B cell (primary cell): Measurements from ENCODE around the gene VEZT. TPM values are rescaled to one million over a fixed set of nuclear protein-coding genes. Genes with fewer than 3 reads are reported as not detected.
A peak's percentile ranks its signal among the peaks of the same experiment; 100 is the strongest.
"Not testable (repeated sequence)": the region's sequence is repeated elsewhere in the genome, so short reads cannot be mapped to it uniquely, and the experiment has no call there.

ENCODE experiments used
- ATAC-seq: fragments of 200-7000 bp; cut with Tn5 transposase; one replicate; pipeline ENCODE4 v1.10.0; 2021; ENCODE audit warnings: low read depth, mild to moderate bottlenecking, moderate number of reproducible peaks, moderate library complexity
- CTCF ChIA-PET: fragments of 350-600 bp; sonication (Branson Sonifier 250); formaldehyde crosslinking; loops from one replicate; lab custom pipeline; 2021; ENCODE audit warnings: antibody characterized with exemption, inconsistent platforms; lab: Charles Lee
- POLR2A ChIA-PET: fragments of 350-600 bp; sonication (Branson Sonifier 250); formaldehyde crosslinking; loops from one replicate; lab custom pipeline; 2021; ENCODE audit warnings: antibody characterized with exemption; lab: Charles Lee
- DNase-seq: peaks from one replicate; pipeline ENCODE4 v3.0.0; 2013
- H2AFZ ChIP-seq: 2 replicates; pipeline ENCODE4 v1.6.1; 2012; ENCODE audit warnings: mild to moderate bottlenecking, low read depth, low read length; ENCODE audit not compliant: insufficient read depth, poor library complexity, severe bottlenecking
- H3K27ac ChIP-seq, 2 donors: 1 replicate in 1 of 2; 2 replicates in 1 of 2; pipeline ENCODE4 v1.5.1; 2012 to 2013; ENCODE audit warnings: low read length in 2 of 2, mild to moderate bottlenecking in 2 of 2, moderate library complexity in 1 of 2
- H3K27me3 ChIP-seq, 4 experiments: fragments of 200-600 bp in 1 of 4; sonication (generic) in 1 of 4; replicated peaks in 1 of 4; 1 replicate in 2 of 4; 2 replicates in 2 of 4; pipeline versions ENCODE4 v1.6.1 to v1.7.0; 2013 to 2016; ENCODE audit warnings: low read length in 3 of 4, mild to moderate bottlenecking in 2 of 4, mixed read lengths in 1 of 4, moderate library complexity in 1 of 4; ENCODE audit not compliant: insufficient read depth in 4 of 4, control insufficient read depth in 3 of 4; ENCODE audit errors: control extremely low read depth in 1 of 4
- H3K36me3 ChIP-seq, 2 experiments: replicated peaks in 1 of 2; 1 replicate in 1 of 2; 2 replicates in 1 of 2; pipeline versions ENCODE4 v1.6.1 to v1.7.1; 2013; ENCODE audit warnings: low read length in 1 of 2; ENCODE audit not compliant: insufficient read depth in 2 of 2, control insufficient read depth in 1 of 2; ENCODE audit errors: control extremely low read depth in 1 of 2, extremely low read depth in 1 of 2
- H3K4me1 ChIP-seq, 2 donors: fragments of 200-600 bp in 1 of 2; sonication (generic) in 1 of 2; 1 replicate in 1 of 2; 2 replicates in 1 of 2; pipeline versions ENCODE4 v1.5.1 to v1.6.1; 2013 to 2017; ENCODE audit warnings: low read length in 2 of 2; ENCODE audit not compliant: control insufficient read depth in 2 of 2, insufficient read depth in 2 of 2
- H3K4me2 ChIP-seq: replicated peaks from 2 replicates; pipeline ENCODE3; 2012; ENCODE audit warnings: mild to moderate bottlenecking, low read depth, low read length; ENCODE audit not compliant: poor library complexity, severe bottlenecking
- H3K4me3 ChIP-seq, 5 experiments: fragments of 200-600 bp in 1 of 5; sonication (generic) in 1 of 5; 1 replicate in 3 of 5; 2 replicates in 2 of 5; pipeline versions ENCODE4 v1.5.1 to v1.7.0; 2011 to 2016; ENCODE audit warnings: low read length in 4 of 5, mild to moderate bottlenecking in 4 of 5, low read depth in 2 of 5, control low read depth in 1 of 5, moderate library complexity in 1 of 5; ENCODE audit not compliant: insufficient read depth in 1 of 5; ENCODE audit errors: control extremely low read depth in 1 of 5, extremely low read depth in 1 of 5
- H3K79me2 ChIP-seq: fragments of 200-600 bp; sonication (generic); one replicate; pipeline ENCODE4 v1.6.0; 2016; ENCODE audit warnings: low read length; ENCODE audit not compliant: control insufficient read depth, insufficient read depth
- H3K9ac ChIP-seq: fragments of 200-600 bp; sonication (generic); 2 replicates; pipeline ENCODE4 v1.6.1; 2017; ENCODE audit warnings: mild to moderate bottlenecking, low read length, moderate library complexity
- H3K9me3 ChIP-seq, 3 donors: one replicate each; pipeline versions ENCODE4 v1.6.1 to v1.7.1; 2013; ENCODE audit warnings: low read length in 2 of 3; ENCODE audit not compliant: control insufficient read depth in 2 of 3, insufficient read depth in 1 of 3; ENCODE audit errors: control extremely low read depth in 1 of 3
- H4K20me1 ChIP-seq: 2 replicates; pipeline ENCODE4 v1.6.0; 2012; ENCODE audit warnings: mild to moderate bottlenecking, low read length; ENCODE audit not compliant: insufficient read depth, control insufficient read depth, poor library complexity, severe bottlenecking
- H3K27ac Mint-ChIP-seq: one replicate; pipeline ENCODE4 v1.8.0; 2021; ENCODE audit warnings: mixed read lengths
- H3K27me3 Mint-ChIP-seq: one replicate; pipeline ENCODE4 v1.8.0; 2021; ENCODE audit warnings: mixed read lengths
- H3K4me1 Mint-ChIP-seq: one replicate; pipeline ENCODE4 v1.8.0; 2021; ENCODE audit warnings: mixed read lengths
- H3K4me3 Mint-ChIP-seq: one replicate; pipeline ENCODE4 v1.8.0; 2021; ENCODE audit warnings: mixed read lengths
- H3K9me3 Mint-ChIP-seq: one replicate; pipeline ENCODE4 v1.8.0; 2022; ENCODE audit warnings: mixed read lengths; ENCODE audit not compliant: insufficient read depth
- CTCF ChIP-seq: fragments of 200-600 bp; IDR thresholded peaks from one replicate; pipeline ENCODE4 v1.8.0; 2022; ENCODE audit warnings: antibody characterized with exemption, mild to moderate bottlenecking
- EZH2 ChIP-seq: IDR thresholded peaks from 2 replicates; pipeline ENCODE4 v1.6.1; 2012; ENCODE audit warnings: borderline replicate concordance, low read depth, mild to moderate bottlenecking, moderate library complexity, low read length; ENCODE audit not compliant: insufficient read depth, poor library complexity, severe bottlenecking
- WGBS: methylation state at CpG from one replicate; pipeline ENCODE4 v1.1.5; 2013; ENCODE audit warnings: missing lambda C conversion rate; ENCODE audit not compliant: insufficient coverage; 5-methylcytosine and 5-hydroxymethylcytosine counted together
- intact Hi-C: fragments of 100-400 bp; cut with micrococcal nuclease; formaldehyde crosslinking; loops from one replicate; pipeline ENCODE4 v1.10.0; 2022
- polyA plus RNA-seq: library from polyadenylated mRNA; depleted of rRNA; stranded (reverse); fragments of >200 nt; gene quantifications from 2 replicates; pipeline ENCODE4 v1.2.3, GENCODE V29; 2012
- total RNA-seq, 2 donors: library from RNA; stranded (reverse); fragments of 120-200 nt in 1 of 2; gene quantifications; 1 replicate in 1 of 2; 2 replicates in 1 of 2; pipeline versions ENCODE4 v1.2.3 to v1.2.4, GENCODE V29; 2013 to 2022

VEZT gene
- total and polyA plus RNA-seq, 2 donors (not counting 1 experiment from before 2014, with no cell fraction given) = 19.9 to 61.8 TPM

GRCh38 chr12:95193139-95193538 lies 24.5 kb upstream of the VEZT start:
- Histone ChIP-seq H2AFZ (no peak overlapping the region), H3K4me1 (no peaks in the 10 kb centered on the region), H3K27ac (no peak overlapping the region), H4K20me1 (no peaks in the 10 kb centered on the region), H3K36me3 (no peaks in the 10 kb centered on the region), H3K4me3 (no peak overlapping the region), H3K9me3 (no peaks in the 10 kb centered on the region), H3K27me3 (no peaks in the 10 kb centered on the region), H3K4me2 (no peak overlapping the region), H3K79me2 (no peaks in the 10 kb centered on the region), H3K9ac (no peak overlapping the region)
- Mint-ChIP-seq H3K4me3 (no peak overlapping the region), H3K9me3 (no peaks in the 10 kb centered on the region), H3K4me1 (peaks cover 10% of the 10 kb centered on the region), H3K27me3 (no peaks in the 10 kb centered on the region), H3K27ac (no peak overlapping the region)
- ATAC-seq (no peak), DNase-seq (no peak)
- TF ChIP-seq CTCF (no peak), EZH2 (no peak)
- CTCF ChIA-PET = no interaction called here
- WGBS = no CpG with 5 or more reads among the region's 3 CpGs
- POLR2A ChIA-PET = no interaction called here
- intact Hi-C loops = no loop called here

GRCh38 chr12:95195122-95195521 lies 22.5 kb upstream of the VEZT start:
- Histone ChIP-seq H3K4me1 (no peaks in the 10 kb centered on the region), H3K9ac (no peak overlapping the region), H3K4me2 (no peak overlapping the region), H3K27me3 (no peaks in the 10 kb centered on the region), H3K9me3 (no peaks in the 10 kb centered on the region), H3K27ac (no peak overlapping the region), H3K4me3 (no peak overlapping the region), H4K20me1 (no peaks in the 10 kb centered on the region), H3K36me3 (no peaks in the 10 kb centered on the region), H3K79me2 (no peaks in the 10 kb centered on the region), H2AFZ (no peak overlapping the region)
- WGBS = 100% methylated on average over 1 of the region's 3 CpGs
- no peak for DNase-seq
- intact Hi-C loops = no loop called here
- Mint-ChIP-seq H3K4me1 (peaks cover 18% of the 10 kb centered on the region), H3K9me3 (no peaks in the 10 kb centered on the region), H3K27ac (no peak overlapping the region), H3K27me3 (no peaks in the 10 kb centered on the region), H3K4me3 (no peak overlapping the region)
- no peak for TF ChIP-seq EZH2
- TF ChIP-seq CTCF = no peak
- CTCF ChIA-PET = no interaction called here
- POLR2A ChIA-PET = no interaction called here
- no peak for ATAC-seq

GRCh38 chr12:95196875-95197569 lies 20.6 kb upstream of the VEZT start:
- H3K4me3 Mint-ChIP-seq, H3K9ac ChIP-seq, H3K4me3 ChIP-seq, ATAC-seq, H3K36me3 ChIP-seq, H3K9me3 Mint-ChIP-seq, H3K27me3 ChIP-seq, H3K4me2 ChIP-seq, CTCF ChIA-PET, DNase-seq, H2AFZ ChIP-seq, H3K27me3 Mint-ChIP-seq, H3K27ac ChIP-seq, H4K20me1 ChIP-seq, H3K9me3 ChIP-seq, H3K4me1 ChIP-seq, H3K79me2 ChIP-seq, intact Hi-C loops: not testable (repeated sequence)
- POLR2A ChIA-PET = interaction anchor here (0.6 to 0.8 kb wide), 2 partner anchors 17 to 30 kb away, joined by 3 read pairs; no protein-coding TSS in a partner anchor
- WGBS = 80% methylated on average over 1 of the region's 7 CpGs
- H3K4me1 Mint-ChIP-seq = peaks cover 32% of the 10 kb centered on the region
- peak overlapping the region; percentile 20 for H3K27ac Mint-ChIP-seq
